Measurements from ENCODE around the gene SPTAN1.

DNA sequence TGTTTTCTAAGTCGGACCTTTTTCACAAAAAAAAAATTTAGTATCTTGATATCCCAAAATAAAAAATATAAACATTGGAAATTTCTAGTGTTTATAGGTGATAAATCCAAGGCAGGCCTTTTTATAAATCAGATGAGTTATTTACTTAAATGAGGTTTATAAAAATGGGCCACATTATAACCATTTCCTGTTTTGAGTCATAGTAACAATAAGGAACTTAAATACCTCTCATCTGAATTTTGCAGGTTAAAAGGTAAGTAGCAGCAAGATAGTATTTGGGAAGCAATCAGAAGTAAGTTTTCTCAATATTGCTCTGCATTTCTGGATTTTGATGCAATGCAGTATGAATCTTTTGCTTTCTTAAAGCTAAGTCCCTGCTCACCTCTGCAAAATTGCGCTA, 3.9 kb downstream of the SPTAN1 start:
- TF ChIP-seq EP300 (IDR thresholded peaks at IDR 0.05) (no peak), POLR2A (IDR thresholded peaks at IDR 0.05) (no peak)
- TF ChIP-seq, protein P1, sequence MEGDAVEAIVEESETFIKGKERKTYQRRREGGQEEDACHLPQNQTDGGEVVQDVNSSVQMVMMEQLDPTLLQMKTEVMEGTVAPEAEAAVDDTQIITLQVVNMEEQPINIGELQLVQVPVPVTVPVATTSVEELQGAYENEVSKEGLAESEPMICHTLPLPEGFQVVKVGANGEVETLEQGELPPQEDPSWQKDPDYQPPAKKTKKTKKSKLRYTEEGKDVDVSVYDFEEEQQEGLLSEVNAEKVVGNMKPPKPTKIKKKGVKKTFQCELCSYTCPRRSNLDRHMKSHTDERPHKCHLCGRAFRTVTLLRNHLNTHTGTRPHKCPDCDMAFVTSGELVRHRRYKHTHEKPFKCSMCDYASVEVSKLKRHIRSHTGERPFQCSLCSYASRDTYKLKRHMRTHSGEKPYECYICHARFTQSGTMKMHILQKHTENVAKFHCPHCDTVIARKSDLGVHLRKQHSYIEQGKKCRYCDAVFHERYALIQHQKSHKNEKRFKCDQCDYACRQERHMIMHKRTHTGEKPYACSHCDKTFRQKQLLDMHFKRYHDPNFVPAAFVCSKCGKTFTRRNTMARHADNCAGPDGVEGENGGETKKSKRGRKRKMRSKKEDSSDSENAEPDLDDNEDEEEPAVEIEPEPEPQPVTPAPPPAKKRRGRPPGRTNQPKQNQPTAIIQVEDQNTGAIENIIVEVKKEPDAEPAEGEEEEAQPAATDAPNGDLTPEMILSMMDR (IDR thresholded peaks at IDR 0.05), result no peak
